ENCODE measurements around the gene FLT3. TPM values are rescaled to one million over a fixed set of nuclear protein-coding genes. Genes with fewer than 3 reads are reported as not detected.

FLT3 gene
- total and polyA plus RNA-seq, 2 experiments from 2014 or later, result 0.06 TPM; not detected in 1

GRCh38 chr13:27979001-27979643 is 121.3 kb downstream of the FLT3 start:
- H3K9me3 ChIP-seq (ENCODE audit: low read depth), result no peaks in the 10 kb centered on the region
- no peak overlapping the region for H3K4me3 ChIP-seq
- no peak overlapping the region for H3K27ac ChIP-seq
- H3K27me3 ChIP-seq, result peaks cover 100% of the 10 kb centered on the region
- no peaks in the 10 kb centered on the region for H3K36me3 ChIP-seq
- H3K4me1 ChIP-seq (ENCODE audit: low read depth), result no peaks in the 10 kb centered on the region
- no peak for DNase-seq (ENCODE audit: low read depth in 1 of 2, low spot score in 1 of 2)
- TF ChIP-seq CTCF (IDR thresholded peaks at IDR 0.05; ENCODE audit: low read depth, low read length), result no peak

- Histone ChIP-seq H3K4me3 (no peak overlapping the region), H3K27ac (no peak overlapping the region), H3K27me3 (peaks cover 100% of the 10 kb centered on the region), H3K4me1 (ENCODE audit: low read depth) (no peaks in the 10 kb centered on the region), H3K9me3 (ENCODE audit: low read depth) (no peaks in the 10 kb centered on the region), H3K36me3 (no peaks in the 10 kb centered on the region)
- no peak for TF ChIP-seq CTCF (IDR thresholded peaks at IDR 0.05; ENCODE audit: low read depth, low read length)
- DNase-seq (ENCODE audit: low read depth in 1 of 2, low spot score in 1 of 2), result no peak
These were observed 121.9 kb downstream of the FLT3 start for GRCh38 chr13:27978301-27978968.

DNA sequence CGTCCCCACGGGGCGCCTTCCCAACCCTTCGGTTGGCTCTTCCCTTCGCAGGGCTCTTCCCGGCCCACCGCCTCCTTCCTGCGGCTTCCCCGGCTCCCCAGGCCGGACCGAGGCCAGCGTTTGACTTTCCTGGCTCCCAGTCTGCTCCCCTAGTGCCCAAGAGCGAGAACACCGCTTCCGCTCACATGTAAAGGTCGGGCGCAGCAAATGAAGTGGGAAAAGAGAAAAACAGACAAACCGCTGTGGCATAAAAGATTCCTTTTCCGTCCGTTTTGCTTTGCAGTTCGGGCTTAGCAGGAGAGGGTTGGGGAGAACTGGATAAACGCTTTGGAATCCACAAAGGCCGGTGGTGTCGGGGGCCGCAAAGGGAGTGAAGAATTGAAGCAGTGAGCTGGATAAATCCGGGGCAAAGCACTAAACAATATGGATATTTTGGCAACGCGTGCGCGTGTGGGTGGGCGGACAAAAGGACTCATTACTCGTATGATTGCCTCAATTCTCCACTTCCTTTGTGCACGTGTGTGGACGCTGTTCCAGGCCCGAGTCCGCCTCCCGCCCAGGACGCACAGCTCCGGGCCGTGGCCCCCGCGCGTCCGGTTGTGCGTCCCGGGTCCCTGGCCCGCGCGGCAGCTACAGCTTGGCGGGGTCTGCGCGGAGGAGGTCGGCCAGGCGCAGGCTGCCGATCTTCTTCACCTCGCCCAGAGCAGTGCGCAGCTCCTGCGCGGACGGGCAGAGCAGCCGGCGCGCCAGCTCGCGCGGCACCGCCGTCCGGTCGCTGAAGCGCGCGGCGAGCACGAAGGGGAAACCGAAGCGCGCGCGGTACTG is 122.7 kb downstream of the FLT3 start:
- Histone ChIP-seq H3K27ac (no peak overlapping the region), H3K9me3 (ENCODE audit: low read depth) (no peaks in the 10 kb centered on the region), H3K4me3 (no peak overlapping the region), H3K4me1 (ENCODE audit: low read depth) (no peaks in the 10 kb centered on the region), H3K36me3 (no peaks in the 10 kb centered on the region), H3K27me3 (peaks cover 100% of the 10 kb centered on the region)
- no peak for DNase-seq (ENCODE audit: low read depth in 1 of 2, low spot score in 1 of 2)
- TF ChIP-seq CTCF (IDR thresholded peaks at IDR 0.05; ENCODE audit: low read depth, low read length), result no peak

DNA sequence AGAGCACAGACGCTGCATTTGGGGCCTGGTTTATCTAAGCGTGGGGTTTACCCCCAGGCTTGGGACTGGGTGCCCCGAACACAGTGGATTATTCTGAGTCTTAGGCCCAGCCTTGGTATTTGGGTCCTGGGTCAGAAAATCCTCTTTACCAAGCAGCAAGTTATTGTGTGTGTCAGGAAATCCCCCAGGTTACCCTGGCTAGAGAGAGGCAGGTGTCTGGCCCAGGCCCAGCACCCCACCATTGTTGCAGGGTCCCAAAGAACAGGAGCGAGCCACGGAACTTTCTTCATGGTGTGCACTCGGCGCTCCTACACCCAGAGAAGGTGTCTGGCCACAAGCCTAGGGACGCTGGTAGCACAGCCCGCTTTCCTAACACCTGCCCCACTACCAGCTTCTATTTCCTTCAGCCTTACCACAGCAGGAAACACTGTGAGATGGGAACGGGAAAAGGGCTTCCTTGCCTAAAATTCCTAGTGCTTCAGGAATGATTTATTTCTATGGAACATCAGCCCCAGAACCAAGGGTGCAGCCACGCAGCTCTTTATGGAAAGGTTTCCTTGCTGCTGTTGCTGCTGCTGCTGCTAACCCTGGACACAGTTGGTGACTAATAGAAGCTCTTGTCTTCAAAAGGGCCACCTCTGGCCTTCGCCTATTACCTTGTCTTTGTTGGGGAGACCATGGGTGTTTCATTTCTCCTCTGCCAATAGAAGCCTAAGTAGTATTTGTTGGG is 123.8 kb downstream of the FLT3 start:
- no peak overlapping the region for H3K4me3 ChIP-seq
- no peak for TF ChIP-seq CTCF (IDR thresholded peaks at IDR 0.05; ENCODE audit: low read depth, low read length)
- no peaks in the 10 kb centered on the region for H3K9me3 ChIP-seq (ENCODE audit: low read depth)
- no peak for DNase-seq (ENCODE audit: low read depth in 1 of 2, low spot score in 1 of 2)
- H3K36me3 ChIP-seq, result no peaks in the 10 kb centered on the region
- no peaks in the 10 kb centered on the region for H3K4me1 ChIP-seq (ENCODE audit: low read depth)
- H3K27ac ChIP-seq, result no peak overlapping the region
- peaks cover 100% of the 10 kb centered on the region for H3K27me3 ChIP-seq

All from cardiac muscle cell (in vitro differentiated cells and primary cell).